ENCODE data around the gene TRIM65.

DNA sequence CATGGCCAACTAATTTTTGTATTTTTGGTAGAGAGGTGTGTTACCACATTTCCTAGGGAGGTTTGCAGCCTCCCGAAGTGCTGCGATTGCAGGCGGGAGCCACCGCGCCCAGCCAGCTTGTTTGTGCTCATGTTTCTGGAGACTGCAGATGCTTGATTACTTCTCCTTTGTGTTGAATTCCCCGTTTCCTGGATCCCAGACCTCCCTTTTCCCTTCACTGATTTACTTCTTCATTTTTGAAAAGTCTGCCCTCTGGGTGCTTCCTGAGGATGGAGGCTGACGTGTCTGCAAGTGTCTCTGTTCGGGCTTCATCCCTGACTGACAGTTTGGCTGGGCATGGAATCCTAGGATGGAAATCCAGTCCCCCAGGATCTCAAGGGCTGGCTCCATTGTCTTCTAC is 11.3 kb downstream of the TRIM65 start:
- TF ChIP-seq BHLHE40 (IDR thresholded peaks at IDR 0.05; ENCODE audit: borderline replicate concordance) (no peak), ARNT (IDR thresholded peaks at IDR 0.05) (no peak), LEF1 (IDR thresholded peaks at IDR 0.05; ENCODE audit: borderline replicate concordance) (no peak), SP1 (IDR thresholded peaks at IDR 0.05) (no peak), HDGF (IDR thresholded peaks at IDR 0.05; ENCODE audit: borderline replicate concordance) (no peak), SUZ12 (IDR thresholded peaks at IDR 0.05) (no peak), FOXM1 (IDR thresholded peaks at IDR 0.05; ENCODE audit: borderline replicate concordance) (no peak), FOXA1 (IDR thresholded peaks at IDR 0.05) (no peak), ELF4 (IDR thresholded peaks at IDR 0.05) (no peak), NFRKB (IDR thresholded peaks at IDR 0.05) (no peak), L3MBTL2 (conservative IDR thresholded peaks at IDR 0.05) (no peak), TARDBP (IDR thresholded peaks at IDR 0.05) (no peak), ZNF384 (IDR thresholded peaks at IDR 0.05) (no peak)
- TF ChIP-seq, protein P1, sequence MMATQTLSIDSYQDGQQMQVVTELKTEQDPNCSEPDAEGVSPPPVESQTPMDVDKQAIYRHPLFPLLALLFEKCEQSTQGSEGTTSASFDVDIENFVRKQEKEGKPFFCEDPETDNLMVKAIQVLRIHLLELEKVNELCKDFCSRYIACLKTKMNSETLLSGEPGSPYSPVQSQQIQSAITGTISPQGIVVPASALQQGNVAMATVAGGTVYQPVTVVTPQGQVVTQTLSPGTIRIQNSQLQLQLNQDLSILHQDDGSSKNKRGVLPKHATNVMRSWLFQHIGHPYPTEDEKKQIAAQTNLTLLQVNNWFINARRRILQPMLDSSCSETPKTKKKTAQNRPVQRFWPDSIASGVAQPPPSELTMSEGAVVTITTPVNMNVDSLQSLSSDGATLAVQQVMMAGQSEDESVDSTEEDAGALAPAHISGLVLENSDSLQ (IDR thresholded peaks at IDR 0.05) = no peak
